HUES48 (cell line): ENCODE results near the gene NLRP6.
A peak's percentile ranks its signal among the peaks of the same experiment; 100 is the strongest.
"Not testable (repeated sequence)": the region's sequence is repeated elsewhere in the genome, so short reads cannot be mapped to it uniquely, and the experiment has no call there.

Experiments used
- H3K27ac ChIP-seq: one replicate; pipeline ENCODE4 v1.7.0; 2013; ENCODE audit warnings: low read depth, low read length, inconsistent platforms
- H3K27me3 ChIP-seq: 2 replicates; pipeline ENCODE4 v1.6.1; 2013; ENCODE audit warnings: mild to moderate bottlenecking, low read length; ENCODE audit not compliant: control insufficient read depth, insufficient read depth
- H3K36me3 ChIP-seq: 2 replicates; pipeline ENCODE4 v1.6.1; 2013; ENCODE audit warnings: low read length; ENCODE audit not compliant: control insufficient read depth, insufficient read depth
- H3K4me1 ChIP-seq: 2 replicates; pipeline ENCODE4 v1.6.1; 2013; ENCODE audit warnings: mild to moderate bottlenecking, low read length; ENCODE audit not compliant: control insufficient read depth, insufficient read depth
- H3K4me3 ChIP-seq: 2 replicates; pipeline ENCODE4 v1.5.1; 2013; ENCODE audit warnings: mild to moderate bottlenecking, low read depth, low read length
- H3K9ac ChIP-seq: 2 replicates; pipeline ENCODE4 v1.6.1; 2013; ENCODE audit warnings: mild to moderate bottlenecking, low read depth, low read length, moderate library complexity
- H3K9me3 ChIP-seq: 2 replicates; pipeline ENCODE4 v1.6.1; 2013; ENCODE audit warnings: low read length; ENCODE audit not compliant: control insufficient read depth, insufficient read depth

The NLRP6 gene

GRCh38 chr11:282630-283360, 4.6 kb downstream of the NLRP6 start:
- Histone ChIP-seq H3K9me3 (no peaks in the 10 kb centered on the region), H3K36me3 (no peaks in the 10 kb centered on the region), H3K4me3 (no peak overlapping the region), H3K9ac (no peak overlapping the region), H3K27me3 (peaks cover 75% of the 10 kb centered on the region), H3K4me1 (no peaks in the 10 kb centered on the region; the same call in 1 of the 2 replicates), H3K27ac (no peak overlapping the region)

- Histone ChIP-seq H3K4me3 (no peak overlapping the region), H3K9me3 (no peaks in the 10 kb centered on the region), H3K36me3 (no peaks in the 10 kb centered on the region), H3K27ac (no peak overlapping the region), H3K9ac (no peak overlapping the region), H3K4me1 (no peaks in the 10 kb centered on the region; the same call in 1 of the 2 replicates), H3K27me3 (peaks cover 75% of the 10 kb centered on the region)
These were observed 5.3 kb downstream of the NLRP6 start for GRCh38 chr11:283405-284104.

GRCh38 chr11:284105-285020, 6.2 kb downstream of the NLRP6 start:
- Histone ChIP-seq H3K27ac (no peak overlapping the region), H3K27me3 (peaks cover 68% of the 10 kb centered on the region), H3K36me3 (no peaks in the 10 kb centered on the region), H3K4me3 (no peak overlapping the region), H3K9ac (no peak overlapping the region), H3K9me3 (no peaks in the 10 kb centered on the region), H3K4me1 (peaks cover under 1% of the 10 kb centered on the region)

- no peak overlapping the region for H3K9ac ChIP-seq
- peaks cover 59% of the 10 kb centered on the region for H3K27me3 ChIP-seq
- no peaks in the 10 kb centered on the region for H3K9me3 ChIP-seq
- H3K4me3 ChIP-seq: no peak overlapping the region
- H3K36me3 ChIP-seq: no peaks in the 10 kb centered on the region
- peaks cover 6% of the 10 kb centered on the region for H3K4me1 ChIP-seq
- no peak overlapping the region for H3K27ac ChIP-seq
These were observed 7.0 kb downstream of the NLRP6 start for GRCh38 chr11:285021-285893.

- peaks cover 7% of the 10 kb centered on the region for H3K4me1 ChIP-seq
- H3K27me3 ChIP-seq: peaks cover 53% of the 10 kb centered on the region
- H3K9me3 ChIP-seq: no peaks in the 10 kb centered on the region
- H3K36me3 ChIP-seq: 0 out of 2 replicates have a peak, but pooled peaks cover 6% of the 10 kb centered on the region
- H3K9ac ChIP-seq: no peak overlapping the region
- H3K4me3 ChIP-seq: no peak overlapping the region
- no peak overlapping the region for H3K27ac ChIP-seq
These were observed 7.7 kb downstream of the NLRP6 start for GRCh38 chr11:285894-286220.

- not testable (repeated sequence) for H3K9ac ChIP-seq, H3K27ac ChIP-seq, H3K36me3 ChIP-seq, H3K9me3 ChIP-seq, H3K4me3 ChIP-seq
- H3K4me1 ChIP-seq: peaks cover 13% of the 10 kb centered on the region
- peaks cover 40% of the 10 kb centered on the region for H3K27me3 ChIP-seq
These were observed 9.0 kb downstream of the NLRP6 start for GRCh38 chr11:286977-287820.

- Histone ChIP-seq H3K27me3 (peaks cover 32% of the 10 kb centered on the region), H3K36me3 (peaks cover 12% of the 10 kb centered on the region)
These were observed 9.7 kb downstream of the NLRP6 start for GRCh38 chr11:287821-288477.

GRCh38 chr11:288478-289397, 10.5 kb downstream of the NLRP6 start, which contains the start of gene PGGHG:
TSS of gene PGGHG (plus strand) at chr11:289126. CDS start at chr11:289817, 691 bp downstream.
- H3K27me3 ChIP-seq: peaks cover 27% of the 10 kb centered on the region
- H3K4me1 ChIP-seq: peaks cover 13% of the 10 kb centered on the region
- no peak within 1 kb of the TSS for H3K9ac ChIP-seq
- H3K36me3 ChIP-seq: peaks cover 20% of the 10 kb centered on the region
- no peaks in the 10 kb centered on the region for H3K9me3 ChIP-seq
- H3K4me3 ChIP-seq: peak within 1 kb of the TSS; percentile 49
- no peak within 1 kb of the TSS for H3K27ac ChIP-seq

More at GRCh38 chr11:287821-288477, 9.7 kb downstream of the NLRP6 start:
- H3K9ac ChIP-seq: no peak overlapping the region
- H3K9me3 ChIP-seq: no peaks in the 10 kb centered on the region
- H3K4me1 ChIP-seq: peaks cover 13% of the 10 kb centered on the region
- H3K27ac ChIP-seq: no peak overlapping the region
- H3K4me3 ChIP-seq: peak overlapping the region; percentile 49

GRCh38 chr11:289398-289711, 11.1 kb downstream of the NLRP6 start:
- peak overlapping the region; percentile 37; the same call in 1 of the 2 replicates for H3K4me3 ChIP-seq
- H3K27me3 ChIP-seq: peaks cover 26% of the 10 kb centered on the region
- H3K36me3 ChIP-seq: peaks cover 26% of the 10 kb centered on the region
- no peak overlapping the region for H3K27ac ChIP-seq
- no peak overlapping the region for H3K9ac ChIP-seq
- peaks cover 13% of the 10 kb centered on the region for H3K4me1 ChIP-seq
- H3K9me3 ChIP-seq: no peaks in the 10 kb centered on the region
